ENCODE measurements around the gene PRDM16.

Gene PRDM16

GRCh38 chr1:3124246-3124645 lies 55.2 kb downstream of the PRDM16 start:
- ATAC-seq = no peak
- no peak for TF ChIP-seq ZFP3 (CRISPR knock-in tag; IDR thresholded peaks at IDR 0.05)
- TF ChIP-seq, protein P1, sequence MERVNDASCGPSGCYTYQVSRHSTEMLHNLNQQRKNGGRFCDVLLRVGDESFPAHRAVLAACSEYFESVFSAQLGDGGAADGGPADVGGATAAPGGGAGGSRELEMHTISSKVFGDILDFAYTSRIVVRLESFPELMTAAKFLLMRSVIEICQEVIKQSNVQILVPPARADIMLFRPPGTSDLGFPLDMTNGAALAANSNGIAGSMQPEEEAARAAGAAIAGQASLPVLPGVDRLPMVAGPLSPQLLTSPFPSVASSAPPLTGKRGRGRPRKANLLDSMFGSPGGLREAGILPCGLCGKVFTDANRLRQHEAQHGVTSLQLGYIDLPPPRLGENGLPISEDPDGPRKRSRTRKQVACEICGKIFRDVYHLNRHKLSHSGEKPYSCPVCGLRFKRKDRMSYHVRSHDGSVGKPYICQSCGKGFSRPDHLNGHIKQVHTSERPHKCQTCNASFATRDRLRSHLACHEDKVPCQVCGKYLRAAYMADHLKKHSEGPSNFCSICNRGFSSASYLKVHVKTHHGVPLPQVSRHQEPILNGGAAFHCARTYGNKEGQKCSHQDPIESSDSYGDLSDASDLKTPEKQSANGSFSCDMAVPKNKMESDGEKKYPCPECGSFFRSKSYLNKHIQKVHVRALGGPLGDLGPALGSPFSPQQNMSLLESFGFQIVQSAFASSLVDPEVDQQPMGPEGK (CRISPR knock-in tag; IDR thresholded peaks at IDR 0.05; ENCODE audit: borderline replicate concordance) = no peak
- TF ChIP-seq, protein P2, sequence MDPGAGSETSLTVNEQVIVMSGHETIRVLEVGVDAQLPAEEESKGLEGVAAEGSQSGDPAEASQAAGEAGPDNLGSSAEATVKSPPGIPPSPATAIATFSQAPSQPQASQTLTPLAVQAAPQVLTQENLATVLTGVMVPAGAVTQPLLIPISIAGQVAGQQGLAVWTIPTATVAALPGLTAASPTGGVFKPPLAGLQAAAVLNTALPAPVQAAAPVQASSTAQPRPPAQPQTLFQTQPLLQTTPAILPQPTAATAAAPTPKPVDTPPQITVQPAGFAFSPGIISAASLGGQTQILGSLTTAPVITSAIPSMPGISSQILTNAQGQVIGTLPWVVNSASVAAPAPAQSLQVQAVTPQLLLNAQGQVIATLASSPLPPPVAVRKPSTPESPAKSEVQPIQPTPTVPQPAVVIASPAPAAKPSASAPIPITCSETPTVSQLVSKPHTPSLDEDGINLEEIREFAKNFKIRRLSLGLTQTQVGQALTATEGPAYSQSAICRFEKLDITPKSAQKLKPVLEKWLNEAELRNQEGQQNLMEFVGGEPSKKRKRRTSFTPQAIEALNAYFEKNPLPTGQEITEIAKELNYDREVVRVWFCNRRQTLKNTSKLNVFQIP (CRISPR knock-in tag; IDR thresholded peaks at IDR 0.05; ENCODE audit: borderline replicate concordance, low read depth) = no peak

DNA sequence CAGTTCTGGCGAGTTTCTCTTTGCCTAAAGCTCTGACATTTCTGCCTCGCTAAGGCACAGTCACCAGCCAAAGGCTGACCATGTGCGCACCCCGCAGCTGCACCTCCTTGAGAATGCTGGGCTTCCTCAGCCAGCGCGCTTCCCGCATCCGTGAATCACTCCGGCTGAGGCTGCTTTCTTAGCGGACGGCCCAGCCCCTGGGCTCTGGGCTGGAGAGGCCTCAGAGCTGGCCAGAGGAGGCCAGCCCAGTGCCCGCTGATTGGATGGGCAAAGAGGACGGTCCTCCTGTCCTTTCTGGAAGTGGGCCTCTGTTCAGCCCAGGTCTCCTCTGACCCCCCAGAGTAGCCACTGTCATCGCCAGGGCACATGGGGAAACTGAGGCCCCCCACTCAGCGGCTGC lies 56.1 kb downstream of the PRDM16 start:
- ATAC-seq = no peak
- TF ChIP-seq TSHZ2 (CRISPR knock-in tag; IDR thresholded peaks at IDR 0.05) (no peak), GLIS3 (CRISPR knock-in tag; IDR thresholded peaks at IDR 0.05) (no peak), TCF4 (CRISPR knock-in tag; IDR thresholded peaks at IDR 0.05; ENCODE audit: borderline replicate concordance) (no peak), ZFP30 (CRISPR knock-in tag; IDR thresholded peaks at IDR 0.05) (no peak), OSR1 (CRISPR knock-in tag; IDR thresholded peaks at IDR 0.05) (no peak), CSRNP3 (CRISPR knock-in tag; IDR thresholded peaks at IDR 0.05) (no peak), TOX (CRISPR knock-in tag; IDR thresholded peaks at IDR 0.05; ENCODE audit: borderline replicate concordance) (no peak), SNAI2 (CRISPR knock-in tag; IDR thresholded peaks at IDR 0.05) (no peak), RARB (CRISPR knock-in tag; IDR thresholded peaks at IDR 0.05) (no peak), CSDC2 (CRISPR knock-in tag; IDR thresholded peaks at IDR 0.05) (no peak), ZNF70 (CRISPR knock-in tag; IDR thresholded peaks at IDR 0.05) (no peak), ZNF8 (CRISPR knock-in tag; IDR thresholded peaks at IDR 0.05) (no peak), ESRRG (CRISPR knock-in tag; IDR thresholded peaks at IDR 0.05) (no peak), BACH2 (CRISPR knock-in tag; IDR thresholded peaks at IDR 0.05; ENCODE audit: borderline replicate concordance) (no peak), ZNF565 (CRISPR knock-in tag; conservative IDR thresholded peaks at IDR 0.05; ENCODE audit: low read depth) (no peak)
- TF ChIP-seq, protein P3, sequence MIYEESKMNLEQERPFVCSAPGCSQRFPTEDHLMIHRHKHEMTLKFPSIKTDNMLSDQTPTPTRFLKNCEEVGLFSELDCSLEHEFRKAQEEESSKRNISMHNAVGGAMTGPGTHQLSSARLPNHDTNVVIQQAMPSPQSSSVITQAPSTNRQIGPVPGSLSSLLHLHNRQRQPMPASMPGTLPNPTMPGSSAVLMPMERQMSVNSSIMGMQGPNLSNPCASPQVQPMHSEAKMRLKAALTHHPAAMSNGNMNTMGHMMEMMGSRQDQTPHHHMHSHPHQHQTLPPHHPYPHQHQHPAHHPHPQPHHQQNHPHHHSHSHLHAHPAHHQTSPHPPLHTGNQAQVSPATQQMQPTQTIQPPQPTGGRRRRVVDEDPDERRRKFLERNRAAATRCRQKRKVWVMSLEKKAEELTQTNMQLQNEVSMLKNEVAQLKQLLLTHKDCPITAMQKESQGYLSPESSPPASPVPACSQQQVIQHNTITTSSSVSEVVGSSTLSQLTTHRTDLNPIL (CRISPR knock-in tag; IDR thresholded peaks at IDR 0.05; ENCODE audit: low read depth) = no peak
- TF ChIP-seq, protein P1 (CRISPR knock-in tag; IDR thresholded peaks at IDR 0.05; ENCODE audit: borderline replicate concordance) = no peak
- TF ChIP-seq, protein P2 (CRISPR knock-in tag; IDR thresholded peaks at IDR 0.05; ENCODE audit: borderline replicate concordance, low read depth) = no peak
